SU-DHL-6 (cell line): ENCODE data around the gene ELMO1.

ENCODE experiments used
- H2AFZ ChIP-seq: fragments of 200-600 bp; sonication (generic); 2 replicates; pipeline ENCODE4 v1.6.1; 2014; ENCODE audit warnings: low read depth, mild to moderate bottlenecking, moderate library complexity, mixed read lengths, antibody characterized with exemption, low read length; ENCODE audit not compliant: severe bottlenecking
- H3F3A ChIP-seq: fragments of 200-600 bp; shearing (Covaris generic); 2 replicates; pipeline ENCODE4 v1.6.0; 2016; ENCODE audit warnings: antibody characterized with exemption, mild to moderate bottlenecking; ENCODE audit not compliant: insufficient read depth
- H3K27ac ChIP-seq: fragments of 200-600 bp; sonication (generic); 2 replicates; pipeline ENCODE4 v1.5.1; 2016; ENCODE audit warnings: low read depth, mild to moderate bottlenecking, low read length, moderate library complexity, mixed read lengths
- H3K27me3 ChIP-seq: fragments of 200-600 bp; sonication (generic), shearing (Covaris generic); 2 replicates; pipeline ENCODE4 v1.6.0; 2014; ENCODE audit warnings: mild to moderate bottlenecking, low read length
- H3K36me3 ChIP-seq: fragments of 200-600 bp; sonication (generic); 2 replicates; pipeline ENCODE4 v1.6.1; 2014; ENCODE audit warnings: mild to moderate bottlenecking, low read length, mixed read lengths
- H3K4me2 ChIP-seq: fragments of 300-600, 200-600 bp; shearing (Covaris generic), sonication (generic); 2 replicates; pipeline ENCODE4 v1.6.0; 2014; ENCODE audit warnings: low read length, low read depth, mild to moderate bottlenecking; ENCODE audit not compliant: poor library complexity, severe bottlenecking
- H3K4me3 ChIP-seq: fragments of 200-600 bp; sonication (generic); 2 replicates; pipeline ENCODE4 v1.5.1; 2014; ENCODE audit warnings: antibody characterized with exemption, low read length, mild to moderate bottlenecking, mixed read lengths; ENCODE audit not compliant: insufficient read depth, poor library complexity, severe bottlenecking
- H3K79me2 ChIP-seq: fragments of 200-600 bp; sonication (generic); 2 replicates; pipeline ENCODE4 v1.6.1; 2014; ENCODE audit warnings: mild to moderate bottlenecking, low read length, moderate library complexity; ENCODE audit not compliant: insufficient read depth
- H3K9ac ChIP-seq: fragments of 200-600 bp; sonication (generic); 2 replicates; pipeline ENCODE4 v1.7.0; 2014; ENCODE audit warnings: mild to moderate bottlenecking, low read length
- H3K9me2 ChIP-seq: fragments of 200-600 bp; sonication (generic); replicated peaks from 2 replicates; pipeline ENCODE4 v1.6.1; 2014; ENCODE audit warnings: low read length; ENCODE audit not compliant: insufficient read depth
- H3K9me3 ChIP-seq: fragments of 200-600 bp; sonication (generic); 2 replicates; pipeline ENCODE4 v1.6.1; 2014; ENCODE audit warnings: low read length, mixed read lengths; ENCODE audit not compliant: insufficient read depth
- H4K20me1 ChIP-seq: fragments of 200-600 bp; sonication (generic); 2 replicates; pipeline ENCODE4 v1.6.1; 2014; ENCODE audit warnings: low read depth, mild to moderate bottlenecking, antibody characterized with exemption, low read length, moderate library complexity, mixed read lengths
- CTCF ChIP-seq: fragments of 200-600 bp; sonication (generic); IDR thresholded peaks from one replicate; pipeline ENCODE4 v1.5.1; 2017; ENCODE audit warnings: antibody characterized with exemption, mild to moderate bottlenecking, low read length, moderate library complexity; ENCODE audit not compliant: insufficient read depth, poor library complexity, severe bottlenecking
- EZH2phosphoT487 ChIP-seq: fragments of 200-600 bp; sonication (generic), shearing (Covaris generic); conservative IDR thresholded peaks from 2 replicates; pipeline ENCODE4 v1.6.1; 2018; ENCODE audit warnings: mild to moderate bottlenecking, antibody characterized with exemption, low read length, moderate library complexity, mixed read lengths

The ELMO1 gene

DNA sequence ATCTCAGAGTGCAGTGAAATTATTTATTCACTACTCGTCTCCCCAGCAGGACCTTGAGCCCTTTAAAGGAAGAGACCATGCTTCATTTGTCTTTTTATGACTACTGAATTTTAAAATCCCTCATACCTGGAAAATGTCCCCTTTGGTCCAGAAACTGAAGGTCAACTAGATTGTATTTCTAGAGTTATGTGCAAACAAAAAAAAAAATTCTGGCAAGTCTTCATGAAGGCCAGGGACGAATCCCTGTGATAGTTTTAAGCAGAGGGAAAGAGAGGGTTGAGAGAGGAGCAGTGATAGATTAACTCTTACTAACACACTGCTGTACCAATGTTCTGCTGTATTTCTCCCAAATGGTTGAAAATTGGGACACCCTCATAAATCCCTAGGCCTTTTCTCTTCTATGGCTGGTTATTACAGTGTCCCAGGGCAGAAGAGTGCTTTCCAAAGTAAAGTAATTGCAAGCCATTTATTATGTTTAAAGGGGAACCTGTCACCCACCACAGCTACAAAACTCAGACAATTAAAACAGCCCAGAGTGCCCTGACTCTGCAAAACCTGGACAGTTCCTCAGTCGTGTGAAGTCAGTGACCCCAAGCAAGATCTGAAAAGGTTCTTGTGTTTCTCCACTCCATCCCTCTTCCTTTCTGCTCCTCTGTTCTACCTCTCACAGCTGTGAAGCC lies 541.6 kb downstream of the ELMO1 start:
- Histone ChIP-seq H3K9me3 (no peaks in the 10 kb centered on the region), H2AFZ (no peak overlapping the region), H3F3A (no peaks in the 10 kb centered on the region), H4K20me1 (no peaks in the 10 kb centered on the region), H3K9ac (no peak overlapping the region), H3K9me2 (no peaks in the 10 kb centered on the region), H3K4me3 (no peak overlapping the region), H3K4me2 (no peak overlapping the region), H3K79me2 (no peaks in the 10 kb centered on the region), H3K27ac (no peak overlapping the region), H3K36me3 (no peaks in the 10 kb centered on the region), H3K27me3 (no peaks in the 10 kb centered on the region)
- TF ChIP-seq CTCF (no peak), EZH2phosphoT487 (no peak)

GRCh38 chr7:36906448-36906847 lies 542.2 kb downstream of the ELMO1 start:
- Histone ChIP-seq H3K4me2 (no peak overlapping the region), H3K79me2 (no peaks in the 10 kb centered on the region), H3K9me3 (no peaks in the 10 kb centered on the region), H4K20me1 (no peaks in the 10 kb centered on the region), H3K4me3 (no peak overlapping the region), H3K9me2 (no peaks in the 10 kb centered on the region), H3K36me3 (no peaks in the 10 kb centered on the region), H3K9ac (no peak overlapping the region), H3K27me3 (no peaks in the 10 kb centered on the region), H2AFZ (no peak overlapping the region), H3K27ac (no peak overlapping the region), H3F3A (no peaks in the 10 kb centered on the region)
- no peak for TF ChIP-seq CTCF
- TF ChIP-seq EZH2phosphoT487: no peak

DNA sequence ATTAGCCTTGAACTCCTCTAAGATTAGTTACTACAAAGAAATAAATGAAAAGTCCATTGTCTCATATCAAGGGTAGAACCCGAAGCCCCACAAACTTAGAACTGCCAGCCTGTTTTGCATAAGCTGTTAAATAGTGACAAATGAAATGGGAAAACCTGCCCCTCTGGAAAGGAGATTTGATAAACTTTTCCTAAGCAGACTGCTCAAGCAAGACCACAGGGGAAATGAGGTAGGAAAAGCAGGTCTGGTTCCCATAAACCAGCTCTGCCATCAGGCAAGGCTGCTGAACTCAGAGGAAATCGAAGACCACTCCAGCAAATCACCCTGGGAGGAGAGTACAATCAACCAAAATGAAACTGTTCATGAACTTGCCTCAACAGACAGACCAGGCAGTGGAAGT lies 542.8 kb downstream of the ELMO1 start:
- Histone ChIP-seq H3K4me3 (no peak overlapping the region), H2AFZ (no peak overlapping the region), H4K20me1 (no peaks in the 10 kb centered on the region), H3K4me2 (no peak overlapping the region), H3K27me3 (no peaks in the 10 kb centered on the region), H3K27ac (no peak overlapping the region), H3K9me3 (no peaks in the 10 kb centered on the region), H3K36me3 (no peaks in the 10 kb centered on the region), H3K9ac (no peak overlapping the region), H3K79me2 (no peaks in the 10 kb centered on the region), H3K9me2 (no peaks in the 10 kb centered on the region), H3F3A (no peaks in the 10 kb centered on the region)
- no peak for TF ChIP-seq EZH2phosphoT487
- TF ChIP-seq CTCF: no peak
